ENCODE measurements around the gene RETREG3. TPM values are rescaled to one million over a fixed set of nuclear protein-coding genes. Genes with fewer than 3 reads are reported as not detected.

RETREG3 gene
- total and polyA plus RNA-seq, 9 of the 15 experiments (the other 6 are each of a cell fraction or from before 2014, with no cell fraction given): 4.1 to 39.0 (median 16.9) TPM

- no peak for TF ChIP-seq C11orf30 (IDR thresholded peaks at IDR 0.05; ENCODE audit: low read depth)
- no peak for TF ChIP-seq POU5F1 (IDR thresholded peaks at IDR 0.05; ENCODE audit: borderline replicate concordance, low read depth, low read length, partially characterized antibody)
- TF ChIP-seq ZNF133 (CRISPR knock-in tag; IDR thresholded peaks at IDR 0.05): peak; percentile 94
- TF ChIP-seq ETS2 (tag; IDR thresholded peaks at IDR 0.05; ENCODE audit: borderline replicate concordance, poor library complexity, severe bottlenecking): peak; percentile 91
- TF ChIP-seq CBFA2T2 (conservative IDR thresholded peaks at IDR 0.05): no peak
- TF ChIP-seq SPI1 (IDR thresholded peaks at IDR 0.05; ENCODE audit: borderline replicate concordance, low read depth, low read length): no peak
- TF ChIP-seq SRSF1 (IDR thresholded peaks at IDR 0.05; ENCODE audit: low read depth, low read length): no peak
- TF ChIP-seq ZNF384 (IDR thresholded peaks at IDR 0.05; ENCODE audit: low read depth, low read length): no peak
- TF ChIP-seq CC2D1A (IDR thresholded peaks at IDR 0.05): no peak
- peak; percentile 95 for TF ChIP-seq HOMEZ (CRISPR knock-in tag; IDR thresholded peaks at IDR 0.05)
- TF ChIP-seq DDX20 (tag; IDR thresholded peaks at IDR 0.05; ENCODE audit: low read depth): peak; percentile 90
- peak; percentile 74; the same call in 1 of the 2 replicates for TF ChIP-seq ZNF57 (CRISPR knock-in tag; IDR thresholded peaks at IDR 0.05)
- peak; percentile 89; the same call in 1 of the 2 replicates for TF ChIP-seq PATZ1 (CRISPR knock-in tag; IDR thresholded peaks at IDR 0.05; ENCODE audit: borderline replicate concordance)
- TF ChIP-seq SUPT5H (IDR thresholded peaks at IDR 0.05): peak; percentile 69
- TF ChIP-seq CCNT2 (IDR thresholded peaks at IDR 0.05; ENCODE audit: borderline replicate concordance, extremely low read depth, insufficient read length, low read depth, low read length): no peak
- no peak for TF ChIP-seq PHF21A (IDR thresholded peaks at IDR 0.05; ENCODE audit: borderline replicate concordance, low read depth)
- TF ChIP-seq ZNF212 (CRISPR knock-in tag; IDR thresholded peaks at IDR 0.05): peak; percentile 89; the same call in 1 of the 2 replicates
- peak; percentile 60; the same call in 1 of the 2 replicates for TF ChIP-seq THAP7 (CRISPR knock-in tag; IDR thresholded peaks at IDR 0.05)
- TF ChIP-seq HNRNPK (IDR thresholded peaks at IDR 0.05; ENCODE audit: low read depth, low read length, poor library complexity, severe bottlenecking): no peak
- no peak for TF ChIP-seq KAT2B (IDR thresholded peaks at IDR 0.05; ENCODE audit: low read depth, low read length)
- no peak for TF ChIP-seq FOXP1 (CRISPR knock-in tag; IDR thresholded peaks at IDR 0.05)
- TF ChIP-seq ARNT (IDR thresholded peaks at IDR 0.05): no peak
- TF ChIP-seq FIP1L1 (IDR thresholded peaks at IDR 0.05; ENCODE audit: low read depth, low read length, poor library complexity, severe bottlenecking): no peak
- TF ChIP-seq ZFPM2 (CRISPR knock-in tag; IDR thresholded peaks at IDR 0.05): no peak
Observed at GRCh38 chr17:42535155-42536047, 73.8 kb downstream of the RETREG3 start (continued).
